Mucosa of stomach (tissue), 1 donor: ENCODE measurements around the gene TUBA3C.

Experiments used
- H3K27me3 ChIP-seq: one replicate; pipeline ENCODE4 v1.7.0; 2013; ENCODE audit warnings: mild to moderate bottlenecking, low read length; ENCODE audit not compliant: control insufficient read depth, insufficient read depth
- H3K36me3 ChIP-seq: one replicate; pipeline ENCODE4 v1.7.0; 2013; ENCODE audit warnings: low read length; ENCODE audit not compliant: control insufficient read depth, insufficient read depth
- H3K4me1 ChIP-seq: one replicate; pipeline ENCODE4 v1.7.0; 2013; ENCODE audit warnings: mild to moderate bottlenecking, low read length; ENCODE audit not compliant: control insufficient read depth, insufficient read depth
- H3K4me3 ChIP-seq: one replicate; pipeline ENCODE4 v1.7.0; 2013; ENCODE audit warnings: low read length
- H3K9ac ChIP-seq: one replicate; pipeline ENCODE4 v1.7.0; 2013; ENCODE audit warnings: mild to moderate bottlenecking, low read length, moderate library complexity
- H3K9me3 ChIP-seq: one replicate; pipeline ENCODE4 v1.7.0; 2013; ENCODE audit warnings: mild to moderate bottlenecking, low read length, moderate library complexity; ENCODE audit not compliant: control insufficient read depth
- donor health status: Pancreatic carcinoma.

The TUBA3C gene

DNA sequence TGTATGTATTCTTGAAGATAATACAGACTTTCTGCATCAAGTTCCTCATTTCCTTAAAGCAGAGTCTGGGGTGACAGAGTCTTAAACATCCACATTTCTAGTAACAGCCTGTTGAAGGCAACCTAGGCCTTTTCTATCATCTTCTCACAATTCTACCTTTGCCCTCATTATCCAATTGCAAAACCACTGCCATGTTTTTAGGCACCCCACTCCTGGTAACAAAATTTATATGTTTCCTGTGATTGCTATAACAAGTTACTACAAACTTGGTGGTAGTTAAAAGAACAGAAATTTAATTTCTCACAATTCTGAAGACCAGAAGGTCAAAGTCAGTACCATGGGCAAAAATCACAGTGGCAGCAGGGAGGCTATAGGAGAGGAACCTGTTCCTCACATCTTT, 33.1 kb downstream of the TUBA3C start:
- Histone ChIP-seq H3K9me3 (no peaks in the 10 kb centered on the region), H3K27me3 (no peaks in the 10 kb centered on the region), H3K4me3 (no peak overlapping the region), H3K4me1 (no peaks in the 10 kb centered on the region), H3K36me3 (no peaks in the 10 kb centered on the region), H3K9ac (no peak overlapping the region)
